HG03064 (cell line): ENCODE data around the gene SLCO3A1.
"Not testable (repeated sequence)": the region's sequence is repeated elsewhere in the genome, so short reads cannot be mapped to it uniquely, and the experiment has no call there.

Source experiments
- ATAC-seq: cut with Tn5 transposase; IDR thresholded peaks from one replicate; pipeline ENCODE4 v1.9.1; 2021; ENCODE audit warnings: low read depth; ENCODE audit not compliant: unreplicated experiment

SLCO3A1 gene

GRCh38 chr15:91954292-91954691 lies 100.8 kb downstream of the SLCO3A1 start:
- ATAC-seq = no peak

- ATAC-seq = no peak
Measured at GRCh38 chr15:91956026-91956723, 102.7 kb downstream of the SLCO3A1 start.

GRCh38 chr15:91961357-91961756 lies 107.8 kb downstream of the SLCO3A1 start:
- ATAC-seq = no peak

- not testable (repeated sequence) for ATAC-seq
Measured at GRCh38 chr15:91963747-91964146, 110.2 kb downstream of the SLCO3A1 start.

GRCh38 chr15:91965501-91966193 lies 112.1 kb downstream of the SLCO3A1 start:
- no peak for ATAC-seq

GRCh38 chr15:91966194-91966552 lies 112.7 kb downstream of the SLCO3A1 start:
- ATAC-seq = no peak

- no peak for ATAC-seq
Measured at GRCh38 chr15:91967935-91968606, 114.6 kb downstream of the SLCO3A1 start.

DNA sequence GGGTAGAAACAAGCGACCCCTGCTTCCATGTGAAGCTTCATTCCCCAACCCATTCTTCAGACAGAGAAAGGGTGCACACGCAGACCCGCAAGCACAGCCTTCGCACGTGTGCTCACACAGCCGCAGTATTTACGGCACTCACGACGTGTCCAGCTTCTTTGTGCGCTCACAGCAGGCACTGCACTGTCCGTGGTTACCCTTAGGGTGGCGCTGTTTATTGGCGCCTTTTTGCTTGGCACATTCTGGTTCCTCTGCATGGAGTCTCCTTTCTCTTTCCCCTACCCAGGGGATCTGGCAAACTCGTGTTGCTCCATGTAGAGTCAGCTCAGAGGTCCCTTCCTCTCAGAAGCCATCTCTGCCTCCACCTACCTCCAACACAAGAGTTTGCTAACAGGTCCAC lies 115.1 kb downstream of the SLCO3A1 start:
- ATAC-seq = no peak

DNA sequence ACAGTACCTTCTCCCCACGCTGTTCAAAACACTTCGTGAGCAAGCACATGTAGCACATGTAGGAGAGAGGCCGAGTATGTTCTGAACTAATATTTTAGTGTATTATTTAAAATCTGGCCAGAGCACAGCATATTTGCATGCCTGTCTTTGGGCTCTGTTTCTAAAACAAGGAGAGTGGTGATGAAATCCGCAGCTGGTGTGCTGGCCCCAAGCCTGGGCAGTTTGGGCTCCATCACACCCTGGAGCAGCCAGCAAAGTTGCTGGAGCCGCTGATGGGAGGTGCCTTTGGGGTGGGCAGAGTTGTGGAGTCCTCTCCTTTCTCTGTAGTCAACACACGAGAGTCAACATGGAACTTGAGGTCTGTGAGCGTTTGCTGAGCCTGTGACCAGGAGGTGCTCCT lies 116.6 kb downstream of the SLCO3A1 start:
- no peak for ATAC-seq

GRCh38 chr15:91973481-91973880 lies 120.0 kb downstream of the SLCO3A1 start:
- ATAC-seq = no peak

GRCh38 chr15:91974321-91974720 lies 120.8 kb downstream of the SLCO3A1 start:
- no peak for ATAC-seq

DNA sequence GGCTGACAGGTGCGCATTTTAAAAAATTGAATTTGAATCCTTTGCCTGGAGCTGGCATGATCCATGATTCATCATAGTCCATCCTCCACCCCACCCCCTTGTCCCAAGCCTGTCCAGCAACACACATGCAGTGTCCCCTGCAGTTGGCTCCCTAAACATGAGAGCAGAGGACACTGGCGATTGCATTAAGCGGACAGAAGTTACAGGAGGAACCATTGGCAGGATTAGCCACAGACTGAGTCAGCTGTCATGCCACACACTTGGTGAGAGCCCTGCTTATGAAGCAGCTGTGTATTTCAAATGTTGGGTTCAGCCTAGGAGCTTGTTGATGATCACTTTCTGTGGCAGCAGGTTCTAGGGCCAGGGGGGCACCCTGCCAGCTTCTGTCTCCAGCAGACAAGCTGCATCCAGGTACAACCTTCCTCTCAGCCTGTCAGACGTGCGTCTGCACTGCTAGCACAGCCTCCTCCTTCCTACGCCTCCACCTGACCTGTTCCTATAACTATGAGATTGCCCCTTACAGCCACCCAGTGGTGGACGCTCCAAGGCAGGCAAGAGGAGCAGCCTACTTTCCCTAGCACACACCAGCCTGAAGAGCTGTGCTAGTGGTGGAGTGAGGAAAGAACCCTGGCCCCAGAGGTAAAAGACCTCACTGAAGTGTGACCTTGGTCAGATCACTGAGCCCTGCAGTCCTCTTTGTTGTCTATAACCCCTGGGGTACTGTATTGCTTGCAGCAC lies 121.9 kb downstream of the SLCO3A1 start:
- no peak for ATAC-seq

- no peak for ATAC-seq
Measured at GRCh38 chr15:91976966-91977365, 123.5 kb downstream of the SLCO3A1 start.

- no peak for ATAC-seq
Measured at GRCh38 chr15:91980502-91981267, 127.2 kb downstream of the SLCO3A1 start.

GRCh38 chr15:91981821-91982800 lies 128.6 kb downstream of the SLCO3A1 start:
- ATAC-seq = no peak

DNA sequence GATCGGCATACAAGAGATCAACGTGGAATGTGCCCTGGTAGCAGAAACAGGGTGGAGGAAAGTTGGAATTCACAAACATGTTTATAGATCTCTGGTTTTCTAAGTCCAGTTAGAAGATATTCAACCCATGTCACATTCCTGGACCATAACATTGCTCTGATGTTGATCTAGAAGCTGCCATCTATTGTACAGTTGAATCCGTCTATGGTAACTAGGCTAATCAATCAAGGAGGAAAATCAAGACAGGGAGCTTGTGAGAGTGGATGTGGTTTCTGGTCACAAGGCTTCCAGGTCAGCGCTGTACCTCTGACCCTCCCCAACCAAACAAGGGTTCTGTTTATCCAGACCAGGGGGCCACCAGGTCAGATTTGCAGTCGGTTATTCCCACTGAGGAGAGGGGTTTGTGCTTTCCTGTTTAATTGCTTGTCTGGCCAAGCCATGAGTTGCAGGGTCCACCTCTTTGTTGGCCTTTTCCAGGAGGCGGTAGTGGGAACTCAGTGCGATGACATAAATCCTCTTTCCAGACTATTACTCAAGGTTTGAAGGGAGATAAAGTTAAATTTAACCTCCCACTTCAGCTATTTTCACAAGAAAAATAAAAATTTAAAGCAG lies 130.3 kb downstream of the SLCO3A1 start:
- ATAC-seq = no peak

GRCh38 chr15:91985297-91985696 lies 131.8 kb downstream of the SLCO3A1 start:
- no peak for ATAC-seq

- no peak for ATAC-seq
Measured at GRCh38 chr15:91988071-91988470, 134.6 kb downstream of the SLCO3A1 start.

DNA sequence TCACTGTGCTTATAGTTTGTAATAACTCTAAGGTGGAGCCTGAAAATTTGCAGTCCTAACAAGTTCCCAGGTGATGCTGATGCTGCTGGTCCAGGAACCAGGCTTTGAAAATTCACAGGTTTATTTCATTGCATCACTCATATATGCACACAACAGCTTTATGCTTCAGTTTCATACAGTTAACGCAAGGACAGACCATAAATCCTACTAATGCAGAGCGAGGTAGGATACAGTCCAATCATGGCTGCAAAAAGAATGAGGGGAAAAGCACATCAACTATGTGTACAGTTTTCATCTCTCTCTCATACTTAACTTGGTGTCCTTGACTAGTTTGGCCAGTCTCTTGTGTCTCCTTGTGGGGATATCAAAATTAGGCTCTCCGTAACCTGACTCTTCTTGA lies 135.1 kb downstream of the SLCO3A1 start:
- no peak for ATAC-seq
